ENCODE data around the gene SLC10A6. TPM values are rescaled to one million over a fixed set of nuclear protein-coding genes. Genes with fewer than 3 reads are reported as not detected.

The SLC10A6 gene
- total RNA-seq, 1 donor from 2014 or later = not detected

GRCh38 chr4:86819561-86819960, 29.6 kb downstream of the SLC10A6 start:
- H3K9me3 ChIP-seq (ENCODE audit: low read depth) = no peaks in the 10 kb centered on the region
- no peak overlapping the region for H3K9ac ChIP-seq
- H3K79me2 ChIP-seq (ENCODE audit: low read depth) = no peaks in the 10 kb centered on the region
- DNase-seq (ENCODE audit: low spot score) = no peak
- no peak overlapping the region for H2AFZ ChIP-seq (replicated peaks)
- H3K4me2 ChIP-seq = no peak overlapping the region
- H4K20me1 ChIP-seq (ENCODE audit: low read depth) = no peaks in the 10 kb centered on the region
- no peak overlapping the region for H3K4me3 ChIP-seq
- Mint-ChIP-seq H3K36me3 (peaks cover 36% of the 10 kb centered on the region), H3K9me3 (peaks cover 4% of the 10 kb centered on the region), H3K27ac (no peak overlapping the region), H3K4me3 (no peak overlapping the region), H3K27me3 (ENCODE audit: insufficient read depth, low read depth) (peaks cover 3% of the 10 kb centered on the region), H3K4me1 (peaks cover 9% of the 10 kb centered on the region)
- TF ChIP-seq EZH2phosphoT487 (IDR thresholded peaks at IDR 0.05) (no peak), EZH2 (IDR thresholded peaks at IDR 0.05) (no peak), CTCF (IDR thresholded peaks at IDR 0.05) (no peak)
- H3K27ac ChIP-seq = no peak overlapping the region
- peaks cover 26% of the 10 kb centered on the region for H3F3A ChIP-seq (ENCODE audit: low read depth)
- no peaks in the 10 kb centered on the region for H3K4me1 ChIP-seq
- H3K36me3 ChIP-seq = peaks cover 14% of the 10 kb centered on the region
- no peaks in the 10 kb centered on the region for H3K27me3 ChIP-seq

GRCh38 chr4:86818841-86819240, 30.3 kb downstream of the SLC10A6 start:
- Mint-ChIP-seq H3K36me3 (peaks cover 41% of the 10 kb centered on the region), H3K4me1 (peaks cover 9% of the 10 kb centered on the region), H3K4me3 (no peak overlapping the region), H3K27me3 (ENCODE audit: insufficient read depth, low read depth) (peaks cover 3% of the 10 kb centered on the region), H3K27ac (no peak overlapping the region), H3K9me3 (peaks cover 4% of the 10 kb centered on the region)
- Histone ChIP-seq H3K9ac (no peak overlapping the region), H3K79me2 (ENCODE audit: low read depth) (no peaks in the 10 kb centered on the region), H3K4me2 (no peak overlapping the region), H3K36me3 (peaks cover 17% of the 10 kb centered on the region), H3K9me3 (ENCODE audit: low read depth) (no peaks in the 10 kb centered on the region), H3K4me3 (no peak overlapping the region), H3K27me3 (no peaks in the 10 kb centered on the region), H2AFZ (replicated peaks) (no peak overlapping the region), H3K4me1 (no peaks in the 10 kb centered on the region), H3F3A (ENCODE audit: low read depth) (peaks cover 28% of the 10 kb centered on the region), H4K20me1 (ENCODE audit: low read depth) (no peaks in the 10 kb centered on the region), H3K27ac (no peak overlapping the region)
- DNase-seq (ENCODE audit: low spot score) = no peak
- TF ChIP-seq CTCF (IDR thresholded peaks at IDR 0.05) (no peak), EZH2 (IDR thresholded peaks at IDR 0.05) (no peak), EZH2phosphoT487 (IDR thresholded peaks at IDR 0.05) (no peak)

- peaks cover 46% of the 10 kb centered on the region for H3K36me3 Mint-ChIP-seq
These were observed 31.0 kb downstream of the SLC10A6 start for GRCh38 chr4:86818211-86818610.

More at GRCh38 chr4:86818211-86818610, 31.0 kb downstream of the SLC10A6 start:
- Histone ChIP-seq H2AFZ (replicated peaks) (no peak overlapping the region), H3K79me2 (ENCODE audit: low read depth) (no peaks in the 10 kb centered on the region), H3K9me3 (ENCODE audit: low read depth) (no peaks in the 10 kb centered on the region), H3K4me2 (no peak overlapping the region), H3K4me1 (no peaks in the 10 kb centered on the region), H4K20me1 (ENCODE audit: low read depth) (no peaks in the 10 kb centered on the region), H3K27me3 (no peaks in the 10 kb centered on the region), H3K36me3 (peaks cover 21% of the 10 kb centered on the region), H3F3A (ENCODE audit: low read depth) (peaks cover 28% of the 10 kb centered on the region), H3K27ac (no peak overlapping the region), H3K4me3 (no peak overlapping the region), H3K9ac (no peak overlapping the region)
- TF ChIP-seq EZH2phosphoT487 (IDR thresholded peaks at IDR 0.05) = no peak
- TF ChIP-seq EZH2 (IDR thresholded peaks at IDR 0.05) = no peak
- no peak for TF ChIP-seq CTCF (IDR thresholded peaks at IDR 0.05)
- DNase-seq (ENCODE audit: low spot score) = no peak
- Mint-ChIP-seq H3K4me3 (no peak overlapping the region), H3K27ac (no peak overlapping the region), H3K4me1 (peaks cover 9% of the 10 kb centered on the region), H3K27me3 (ENCODE audit: insufficient read depth, low read depth) (peaks cover 3% of the 10 kb centered on the region), H3K9me3 (peaks cover 4% of the 10 kb centered on the region)

Data from neural progenitor cell (in vitro differentiated cells).